HepG2 (cell line): Measurements from ENCODE around the gene CDIP1. TPM values are rescaled to one million over a fixed set of nuclear protein-coding genes. Genes with fewer than 3 reads are reported as not detected.

ENCODE experiments used
- ATAC-seq: fragments of 200-7000 bp; cut with Tn5 transposase; 3 replicates; pipeline ENCODE4 v1.9.1; 2020; ENCODE audit warnings: mild to moderate bottlenecking, moderate library complexity
- BruUV-seq: library from RNA; stranded (reverse); fragments of 400-500 nt; replicated peaks from 2 replicates; lab custom pipeline; 2021; lab: Mats Ljungman, UMichigan
- CTCF ChIA-PET: fragments of 300-600 bp; formaldehyde crosslinking; extraction: SDS; loops from one replicate; lab custom pipeline; 2021; ENCODE audit warnings: low total read pairs, inconsistent platforms, low intra/inter-chr PET ratio; lab: Yijun Ruan, JAX
- POLR2A ChIA-PET: fragments of 350-600 bp; sonication (Branson Sonifier 250); formaldehyde crosslinking; loops from one replicate; lab custom pipeline; 2020; ENCODE audit warnings: antibody characterized with exemption, inconsistent platforms; lab: Yijun Ruan, JAX
- DNase-seq: peaks from one replicate; pipeline ENCODE4 v3.0.0-alpha.2; 2015; ENCODE audit warnings: low spot score
- FAIRE-seq: peaks from 3 replicates; lab custom pipeline; 2011; peaks lifted over from hg19 to GRCh38; lab: Jason Lieb, UNC
- H2AFZ ChIP-seq: one replicate; pipeline ENCODE4 v1.6.1; 2011; ENCODE audit warnings: low read length, inconsistent platforms
- H3K27ac ChIP-seq: fragments of 300-600 bp; 3 replicates; pipeline ENCODE4 v1.8.0; 2011; ENCODE audit warnings: mixed run types, mild to moderate bottlenecking, mixed read lengths, low read length, inconsistent platforms; ENCODE audit not compliant: insufficient read depth; ENCODE audit errors: extremely low read length
- H3K27me3 ChIP-seq, 2 experiments: fragments of 200-600 bp in 1 of 2; 2 replicates in 1 of 2; 3 replicates in 1 of 2; pipeline versions ENCODE4 v1.6.0 to v1.8.0; 2011; ENCODE audit warnings: low read length in 2 of 2, mild to moderate bottlenecking in 2 of 2, moderate library complexity in 2 of 2, inconsistent platforms in 1 of 2; ENCODE audit not compliant: insufficient read depth in 2 of 2, control insufficient read depth in 1 of 2
- H3K36me3 ChIP-seq, 2 experiments: fragments of 200-600 bp in 1 of 2; replicated peaks in 1 of 2; 2 replicates in 1 of 2; 3 replicates in 1 of 2; pipeline versions ENCODE4 v1.5.1 to v1.8.0; 2011; ENCODE audit warnings: low read length in 2 of 2, inconsistent platforms in 1 of 2; ENCODE audit not compliant: insufficient read depth in 2 of 2, control insufficient read depth in 1 of 2
- H3K4me1 ChIP-seq: 2 replicates; pipeline ENCODE4 v1.5.1; 2012; ENCODE audit warnings: low read length, inconsistent platforms; ENCODE audit not compliant: insufficient read depth
- H3K4me2 ChIP-seq: 2 replicates; pipeline ENCODE4 v1.6.0; 2011; ENCODE audit warnings: low read depth, low read length, inconsistent platforms
- H3K4me3 ChIP-seq, 3 experiments: fragments of 200-600 bp in 1 of 3; sonication (generic), shearing (Covaris generic) in 1 of 3; replicated peaks in 1 of 3; 2 replicates each; pipeline ENCODE4 v1.5.1; 2011 to 2016; ENCODE audit warnings: low read length in 3 of 3, inconsistent platforms in 2 of 3, low read depth in 2 of 3, mild to moderate bottlenecking in 2 of 3, control low read depth in 1 of 3, mixed read lengths in 1 of 3; ENCODE audit not compliant: insufficient read depth in 1 of 3
- H3K79me2 ChIP-seq: one replicate; pipeline ENCODE4 v1.6.1; 2011; ENCODE audit warnings: low read length, inconsistent platforms; ENCODE audit not compliant: insufficient read depth
- H3K9ac ChIP-seq: 2 replicates; pipeline ENCODE4 v1.6.0; 2011; ENCODE audit warnings: mild to moderate bottlenecking, low read depth, low read length, inconsistent platforms; ENCODE audit not compliant: insufficient read depth
- H3K9me3 ChIP-seq: 2 replicates; pipeline ENCODE4 v1.5.1; 2012; ENCODE audit warnings: mild to moderate bottlenecking, low read length
- H4K20me1 ChIP-seq: 2 replicates; pipeline ENCODE4 v1.6.0; 2011; ENCODE audit warnings: inconsistent platforms, mild to moderate bottlenecking, low read length, moderate library complexity; ENCODE audit not compliant: insufficient read depth
- AGO2 ChIP-seq: fragments of 200-400 bp; formaldehyde crosslinking; optimal IDR thresholded peaks from 2 replicates; pipeline ENCODE3; 2017; ENCODE audit warnings: mild to moderate bottlenecking, low read depth, low read length, moderate library complexity
- CCAR2 ChIP-seq: fragments of 200-400 bp; formaldehyde crosslinking; optimal IDR thresholded peaks from 2 replicates; pipeline ENCODE3; 2018; ENCODE audit warnings: low read depth, mild to moderate bottlenecking, low read length, moderate library complexity
- ELF1 ChIP-seq: sonication (generic); formaldehyde crosslinking; IDR thresholded peaks from 2 replicates; pipeline ENCODE4 v1.4.0; 2020; ENCODE audit warnings: missing genetic modification reagents
- GPN1 ChIP-seq: sonication (generic); formaldehyde crosslinking; IDR thresholded peaks from 2 replicates; pipeline ENCODE4 v1.5.1; 2020; ENCODE audit warnings: missing genetic modification reagents, borderline replicate concordance
- HNRNPUL1 ChIP-seq: fragments of 200-400 bp; formaldehyde crosslinking; IDR thresholded peaks from 2 replicates; pipeline ENCODE4 v1.6.1; 2017; ENCODE audit warnings: low read depth, mild to moderate bottlenecking, low read length, moderate library complexity
- POLR2G ChIP-seq: fragments of 200-400 bp; formaldehyde crosslinking; IDR thresholded peaks from 2 replicates; pipeline ENCODE4 v1.6.1; 2018; ENCODE audit warnings: mild to moderate bottlenecking, low read depth, low read length, moderate library complexity
- RBM22 ChIP-seq: fragments of 200-400 bp; formaldehyde crosslinking; optimal IDR thresholded peaks from 2 replicates; pipeline ENCODE3; 2017; ENCODE audit warnings: mild to moderate bottlenecking, low read length, moderate library complexity
- SYNCRIP ChIP-seq: fragments of 200-400 bp; formaldehyde crosslinking; IDR thresholded peaks from 2 replicates; pipeline ENCODE4 v1.6.1; 2018; ENCODE audit warnings: mild to moderate bottlenecking, low read depth, low read length; ENCODE audit not compliant: insufficient read depth
- TFDP1 ChIP-seq: IDR thresholded peaks from 2 replicates; pipeline ENCODE4 v1.6.1; 2016; ENCODE audit warnings: missing compliant biosample characterization, missing genetic modification reagents, borderline replicate concordance
- ZFP90 ChIP-seq: sonication (generic); formaldehyde crosslinking; IDR thresholded peaks from 2 replicates; pipeline ENCODE4 v1.8.0; 2022; ENCODE audit warnings: missing genetic modification reagents, mild to moderate bottlenecking, inconsistent platforms, borderline replicate concordance
- ZNF761 ChIP-seq: sonication (generic); formaldehyde crosslinking; conservative IDR thresholded peaks from 2 replicates; pipeline ENCODE4 v1.4.0; 2020; ENCODE audit warnings: mild to moderate bottlenecking, missing genetic modification reagents
- ZNF788 ChIP-seq: sonication (generic); formaldehyde crosslinking; IDR thresholded peaks from 2 replicates; pipeline ENCODE4 v1.5.0; 2020; ENCODE audit warnings: mild to moderate bottlenecking, missing genetic modification reagents, borderline replicate concordance
- WGBS: methylation state at CpG from one replicate; pipeline ENCODE4 v1.1.6; 2017; ENCODE audit warnings: low lambda C conversion rate; 5-methylcytosine and 5-hydroxymethylcytosine counted together
- in situ Hi-C: cut with HindIII; loops from 2 replicates; pipeline ENCODE4 v1.10.0; 2017; ENCODE audit warnings: low pct_unique_long_range_greater_than_20kb; ENCODE audit not compliant: extremely low pct_ligation_motif_present
- intact Hi-C: fragments of 100-400 bp; cut with micrococcal nuclease; formaldehyde crosslinking; loops from one replicate; pipeline ENCODE4 v1.10.0; 2022; ENCODE audit not compliant: unreplicated experiment
- polyA plus RNA-seq, 8 experiments: library from polyadenylated mRNA; depleted of rRNA in 3 of 8; stranded (reverse) in 7 of 8; unstranded in 1 of 8; fragments of >200 nt; fragmentation: Illumina TruSeq in 4 of 8; extraction: Trizol in 4 of 8; gene quantifications; 2 replicates each; pipeline versions ENCODE4 v1.2.1 to v1.2.3, GENCODE V29; 2011 to 2016; ENCODE audit warnings: low read depth in 4 of 8, missing spikeins in 1 of 8, mixed read lengths in 1 of 8; ENCODE audit not compliant: insufficient read depth in 1 of 8
- total RNA-seq, 5 experiments: library from RNA; depleted of rRNA; stranded (reverse); fragments of >200 nt; fragmentation: Illumina TruSeq; extraction: Trizol; gene quantifications; 2 replicates each; pipeline ENCODE4 v1.2.3, GENCODE V29; 2016; ENCODE audit warnings: low read depth in 1 of 5

The CDIP1 gene
- total and polyA plus RNA-seq, 2 of the 13 experiments (the other 11 are each of a cell fraction or from before 2014, with no cell fraction given), result 31.2 to 56.7 TPM

- no peak overlapping the region for H2AFZ ChIP-seq
- intact Hi-C loops (no loop called here), in situ Hi-C loops (loop anchor here (5.0 to 25.0 kb wide), 3 partner anchors 33 to 448 kb away; partner anchors contain the start of gene SEC14L5)
- ATAC-seq (no peak), FAIRE-seq (no peak), DNase-seq (no peak)
- no peak overlapping the region for H3K4me2 ChIP-seq
- TF ChIP-seq AGO2, result peak; percentile 4
- TF ChIP-seq ZNF761 (CRISPR knock-in tag), result no peak
- H3K4me3 ChIP-seq, result no peak overlapping the region
- H3K4me1 ChIP-seq, result peaks cover 15% of the 10 kb centered on the region; the same call in 1 of the 2 replicates
- BruUV-seq, result no TSS peak
- no peak overlapping the region for H3K9ac ChIP-seq
- WGBS, result 100% methylated on average over 2 of the region's 7 CpGs
- H3K27me3 ChIP-seq, result no peaks in the 10 kb centered on the region
- POLR2A ChIA-PET, result no interaction called here
- H3K9me3 ChIP-seq, result no peaks in the 10 kb centered on the region
- CTCF ChIA-PET, result no interaction called here
- H4K20me1 ChIP-seq, result peaks cover 39% of the 10 kb centered on the region
- no peak overlapping the region for H3K27ac ChIP-seq
- peaks cover 26 to 54% of the 10 kb centered on the region in 2 experiments; a peak in 4 of 5 replicates for H3K36me3 ChIP-seq
- H3K79me2 ChIP-seq, result peaks cover 37% of the 10 kb centered on the region
Observed at GRCh38 chr16:4513881-4514280, 24.7 kb downstream of the CDIP1 start.

- ATAC-seq (no peak), DNase-seq (no peak), FAIRE-seq (no peak)
- no peaks in the 10 kb centered on the region for H3K27me3 ChIP-seq
- no TSS peak for BruUV-seq
- peaks cover 15% of the 10 kb centered on the region; the same call in 1 of the 2 replicates for H3K4me1 ChIP-seq
- CTCF ChIA-PET, result no interaction called here
- no peak overlapping the region for H3K4me2 ChIP-seq
- H2AFZ ChIP-seq, result no peak overlapping the region
- TF ChIP-seq CCAR2 (no peak), AGO2 (peak; percentile 80), RBM22 (peak; percentile 42), HNRNPUL1 (no peak), ZNF788 (CRISPR knock-in tag) (no peak), TFDP1 (no peak), SYNCRIP (no peak), ZFP90 (CRISPR knock-in tag) (no peak), POLR2G (peak; percentile 34; the same call in 1 of the 2 replicates), ELF1 (no peak), GPN1 (no peak)
- POLR2A ChIA-PET, result no interaction called here
- H3K9ac ChIP-seq, result no peak overlapping the region
- H3K4me3 ChIP-seq, result no peak overlapping the region
- peaks cover 28 to 60% of the 10 kb centered on the region in 2 experiments for H3K36me3 ChIP-seq
- in situ Hi-C loops (loop anchor here (5.0 to 25.0 kb wide), 3 partner anchors 34 to 449 kb away; partner anchors contain the start of gene SEC14L5), intact Hi-C loops (no loop called here)
- peaks cover 36% of the 10 kb centered on the region for H3K79me2 ChIP-seq
- WGBS, result 96% methylated on average over 10 of the region's 19 CpGs
- no peak overlapping the region for H3K27ac ChIP-seq
- no peaks in the 10 kb centered on the region for H3K9me3 ChIP-seq
- peaks cover 35% of the 10 kb centered on the region for H4K20me1 ChIP-seq
Observed at GRCh38 chr16:4513086-4513860, 25.3 kb downstream of the CDIP1 start.
